ENCODE results near the gene SYNGR4.

- TF ChIP-seq CTCF (IDR thresholded peaks at IDR 0.05) (no peak), POLR2A (IDR thresholded peaks at IDR 0.05) (no peak)
These were observed 712 bp upstream of the SYNGR4 start for GRCh38 chr19:48363500-48363809.
